Dermis blood vessel endothelial cell (primary cell): Measurements from ENCODE around the gene CD200. TPM values are rescaled to one million over a fixed set of nuclear protein-coding genes. Genes with fewer than 3 reads are reported as not detected.
"Not testable (repeated sequence)": the region's sequence is repeated elsewhere in the genome, so short reads cannot be mapped to it uniquely, and the experiment has no call there.

Experiments used
- DNase-seq: peaks from one replicate; pipeline ENCODE4 v3.0.0; 2010
- total RNA-seq: library from RNA; depleted of rRNA; stranded (reverse); fragments of >200 nt; gene quantifications from 2 replicates; pipeline ENCODE4 v1.2.3, GENCODE V29; 2014

CD200 gene
- total RNA-seq, 1 donor from 2014 or later, result 3.4 TPM

- DNase-seq, result peak; percentile 60
These were observed 58.1 kb downstream of the CD200 start for GRCh38 chr3:112390783-112391641.

DNA sequence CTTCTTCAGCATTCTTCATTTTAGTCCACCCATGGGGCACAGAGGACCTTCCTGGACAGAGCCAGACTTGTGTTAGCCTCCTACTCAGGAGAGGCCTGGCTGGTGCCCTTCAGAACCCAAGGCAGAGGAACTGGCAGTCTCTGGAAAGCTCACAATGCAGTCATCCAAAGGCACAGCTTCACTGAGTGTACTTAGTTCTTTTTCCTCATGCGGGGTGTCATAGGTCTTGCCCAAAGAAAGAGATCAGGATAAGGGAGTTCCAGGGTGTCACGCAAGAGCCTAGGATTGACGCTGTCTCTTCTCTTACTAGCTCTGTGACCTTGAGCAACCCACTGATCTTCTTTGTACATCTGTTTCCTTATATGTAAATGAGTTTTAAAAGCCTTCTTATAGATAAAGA, 58.7 kb downstream of the CD200 start:
- no peak for DNase-seq

GRCh38 chr3:112392393-112393359, 59.7 kb downstream of the CD200 start:
- DNase-seq, result no peak

DNA sequence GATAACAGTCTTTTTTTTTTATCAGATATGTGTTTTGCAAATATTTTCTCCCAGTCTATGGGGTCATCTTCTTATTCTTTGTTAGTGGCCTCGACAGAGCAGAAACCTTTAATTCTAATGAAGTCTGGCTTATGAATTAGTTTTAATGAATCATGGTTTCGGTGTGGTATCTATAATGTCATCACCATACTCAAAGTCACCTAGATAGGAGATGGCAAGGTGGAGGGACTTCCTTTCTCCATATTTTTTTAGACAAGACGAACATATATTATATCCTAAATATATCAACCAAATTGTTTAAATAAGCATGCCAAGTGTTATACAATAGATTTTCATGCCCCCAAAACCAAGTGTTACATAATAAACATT, 60.4 kb downstream of the CD200 start:
- no peak for DNase-seq

DNA sequence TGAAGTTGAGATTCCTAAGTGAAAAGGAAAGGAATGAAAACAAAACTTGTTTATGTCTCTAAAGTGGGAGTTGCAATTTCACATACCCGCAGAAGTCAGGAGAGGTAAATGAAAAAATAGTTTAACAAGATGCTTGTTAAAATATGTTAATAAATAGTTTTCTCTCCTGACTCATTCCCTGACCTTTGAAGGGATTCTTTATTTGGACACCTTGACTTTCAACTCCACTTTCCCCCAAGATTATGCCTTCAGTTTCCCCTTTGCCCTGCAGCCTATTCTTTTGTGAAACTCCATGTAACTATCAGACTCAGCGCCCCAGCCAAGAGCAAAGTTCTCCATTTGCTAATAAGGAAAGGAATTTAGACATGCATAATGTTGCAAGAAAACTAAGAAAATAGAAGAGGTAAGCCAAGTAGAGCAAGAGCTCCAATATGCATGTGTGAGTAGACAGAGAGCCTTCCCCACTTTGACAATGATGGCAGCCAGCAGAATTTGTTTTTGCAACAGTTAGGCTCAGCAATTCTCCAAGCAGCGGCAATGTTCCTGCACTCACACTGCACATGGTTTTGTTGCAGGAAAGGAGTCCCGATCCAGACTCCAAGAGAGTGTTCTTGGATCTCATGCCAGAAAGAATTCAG, 61.2 kb downstream of the CD200 start:
- DNase-seq, result no peak

DNA sequence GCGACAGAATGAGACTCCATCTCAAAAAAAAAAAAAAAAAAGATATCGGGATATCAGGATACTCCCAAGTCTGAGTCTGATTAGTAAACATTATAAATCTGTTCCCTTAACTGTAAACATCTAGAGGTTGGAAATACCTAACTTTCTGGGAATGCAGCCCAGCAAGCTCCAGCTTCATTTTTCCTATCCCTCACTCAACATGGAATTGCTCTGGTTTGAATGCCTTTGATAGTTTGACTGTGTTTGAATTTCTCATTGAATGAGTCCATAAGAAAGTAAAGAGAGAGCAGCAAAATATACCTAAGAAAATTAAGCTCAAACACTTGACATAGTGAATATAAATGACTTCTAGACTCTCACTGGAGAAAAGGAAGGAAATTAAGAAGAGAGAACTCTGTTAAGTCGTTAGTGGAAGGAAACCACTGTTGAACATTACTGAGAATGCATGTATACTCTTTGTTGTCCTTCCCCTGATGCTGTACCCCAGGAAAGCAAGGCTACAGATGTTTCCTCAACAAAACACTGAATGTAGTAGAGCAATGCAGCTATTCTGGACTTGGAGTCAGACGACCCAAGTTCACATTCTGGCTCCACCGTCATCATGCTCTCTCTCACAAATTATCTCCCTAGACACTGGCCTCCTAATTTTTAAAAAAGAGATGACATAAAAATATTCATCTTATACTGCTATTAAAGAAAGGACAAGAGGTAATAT, 62.4 kb downstream of the CD200 start:
- DNase-seq, result peak; percentile 82

- DNase-seq, result no peak
These were observed 62.9 kb downstream of the CD200 start for GRCh38 chr3:112395896-112396290.

DNA sequence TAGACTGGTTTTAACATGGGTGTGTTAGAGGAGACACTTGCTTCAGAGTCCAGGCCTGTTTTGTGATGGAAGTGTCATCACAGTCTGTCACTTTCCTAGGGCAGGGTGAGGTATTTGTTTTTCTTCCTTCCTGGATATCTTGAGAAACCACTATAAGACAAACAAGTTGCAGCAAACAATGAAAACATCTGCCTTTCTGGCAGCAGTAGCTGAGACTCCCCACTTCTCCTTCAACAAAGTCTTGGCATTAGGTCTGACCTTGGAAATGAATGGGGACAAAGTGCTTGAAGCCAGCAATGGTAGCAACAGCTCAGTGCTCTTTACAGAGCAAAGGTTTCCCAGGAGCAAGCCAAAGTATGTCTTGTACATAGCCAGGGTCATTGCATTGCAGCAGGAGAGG, 64.6 kb downstream of the CD200 start:
- no peak for DNase-seq

DNA sequence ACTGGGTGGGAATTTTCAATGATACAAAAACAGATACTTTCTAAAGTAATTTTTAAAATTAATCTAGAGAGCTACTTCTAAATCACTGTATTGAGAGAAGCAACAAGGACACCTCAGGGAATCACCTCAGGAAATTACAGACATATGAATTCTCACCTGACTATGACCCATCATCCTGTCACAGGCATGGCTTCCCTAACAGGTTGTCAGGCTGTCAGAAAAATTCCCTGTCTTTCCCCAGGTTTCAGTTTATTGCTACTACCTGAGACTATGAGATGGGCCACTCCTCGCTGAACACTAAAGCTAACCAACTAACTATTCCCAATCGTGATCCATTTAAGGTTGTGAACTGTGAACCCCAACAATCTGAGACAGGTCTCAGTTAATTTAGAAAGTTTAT, 66.1 kb downstream of the CD200 start:
- DNase-seq, result no peak

GRCh38 chr3:112399554-112399953, 66.6 kb downstream of the CD200 start:
- not testable (repeated sequence) for DNase-seq

DNA sequence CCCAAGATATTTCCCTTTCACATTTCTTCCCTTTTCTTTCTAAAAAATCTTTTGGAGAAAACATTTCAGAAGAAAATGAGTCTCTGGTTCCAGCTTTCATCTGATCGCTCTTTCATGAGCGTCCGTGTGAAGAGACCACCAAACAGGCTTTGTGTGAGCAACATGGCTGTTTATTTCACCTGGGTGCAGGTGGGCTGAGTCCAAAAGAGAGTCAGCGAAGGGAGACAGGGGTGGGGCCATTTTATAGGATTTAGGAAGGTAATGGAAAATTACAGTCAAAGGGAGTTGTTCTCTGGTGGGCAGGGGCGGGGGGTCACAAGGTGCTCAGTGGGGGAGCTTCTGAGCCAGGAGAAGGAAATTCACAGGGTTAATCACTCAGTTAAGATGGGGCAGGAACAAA, 67.4 kb downstream of the CD200 start:
- not testable (repeated sequence) for DNase-seq

- DNase-seq, result no peak
These were observed 68.7 kb downstream of the CD200 start for GRCh38 chr3:112401617-112402016.

DNA sequence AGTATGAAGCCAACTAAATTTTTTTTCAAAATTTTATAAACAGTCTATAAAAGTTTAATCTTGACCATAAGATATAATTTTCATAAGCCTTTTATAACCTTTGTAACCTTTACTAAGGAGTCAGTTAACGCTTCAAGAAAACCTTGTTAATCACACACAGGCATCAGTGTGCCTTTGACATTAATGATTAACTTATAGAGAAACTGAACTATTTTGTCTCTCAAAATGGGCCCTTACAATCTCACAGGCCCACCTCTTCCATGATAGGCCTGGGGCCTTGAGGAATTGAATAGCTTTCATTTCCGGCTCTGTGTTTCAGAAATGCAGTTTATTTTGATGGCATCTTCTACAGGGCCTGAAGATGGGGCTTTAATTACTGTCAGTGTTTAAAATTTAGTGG, 70.1 kb downstream of the CD200 start:
- no peak for DNase-seq

- not testable (repeated sequence) for DNase-seq
These were observed 72.1 kb downstream of the CD200 start for GRCh38 chr3:112404924-112405549.

DNA sequence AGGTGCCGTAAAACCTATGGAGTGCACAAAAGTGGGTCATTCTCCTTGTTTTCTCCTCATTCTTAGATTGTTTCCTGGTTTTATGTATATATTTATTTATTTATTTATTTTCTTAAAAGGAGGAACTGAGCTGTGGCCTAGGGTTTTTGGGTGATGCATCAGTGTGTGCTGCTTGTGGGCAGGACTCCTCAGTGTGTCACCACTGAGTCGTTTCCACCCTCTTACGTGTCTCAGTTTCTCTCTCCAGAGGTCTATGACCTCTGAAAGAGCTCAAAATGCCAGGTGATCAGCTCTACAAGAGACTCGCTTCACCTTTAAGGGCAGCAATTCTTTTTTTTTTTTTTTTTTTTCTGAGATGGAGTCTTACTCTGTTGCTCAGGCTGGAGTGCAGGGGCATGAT, 72.9 kb downstream of the CD200 start:
- DNase-seq, result no peak

GRCh38 chr3:112407214-112407887, 74.4 kb downstream of the CD200 start:
- no peak for DNase-seq

- DNase-seq, result no peak
These were observed 75.1 kb downstream of the CD200 start for GRCh38 chr3:112407888-112408702.

- DNase-seq, result no peak
These were observed 76.1 kb downstream of the CD200 start for GRCh38 chr3:112409041-112409440.

- DNase-seq, result no peak
These were observed 78.5 kb downstream of the CD200 start for GRCh38 chr3:112411425-112411824.
